ENCODE data around the gene GRIP1.

GRCh38 chr12:66508025-66508424 is 170.9 kb downstream of the GRIP1 start:
- TF ChIP-seq FOXJ3 (CRISPR knock-in tag; IDR thresholded peaks at IDR 0.05; ENCODE audit: borderline replicate concordance) = no peak
- no peak for TF ChIP-seq PRDM15 (CRISPR knock-in tag; IDR thresholded peaks at IDR 0.05)
- no peak for TF ChIP-seq NR2C2 (CRISPR knock-in tag; IDR thresholded peaks at IDR 0.05)
- no peak for TF ChIP-seq ZNF121 (CRISPR knock-in tag; IDR thresholded peaks at IDR 0.05)
- TF ChIP-seq CTCF (IDR thresholded peaks at IDR 0.05) = no peak
- TF ChIP-seq MAX (CRISPR knock-in tag; IDR thresholded peaks at IDR 0.05) = no peak
- no peak for TF ChIP-seq CREB1 (CRISPR knock-in tag; IDR thresholded peaks at IDR 0.05)
- TF ChIP-seq USF1 (CRISPR knock-in tag; IDR thresholded peaks at IDR 0.05) = no peak
- no peak for TF ChIP-seq ATF2 (CRISPR knock-in tag; IDR thresholded peaks at IDR 0.05; ENCODE audit: borderline replicate concordance, low read depth)
- no peak for TF ChIP-seq HMGXB4 (CRISPR knock-in tag; IDR thresholded peaks at IDR 0.05)
- no peak for TF ChIP-seq ETV6 (CRISPR knock-in tag; IDR thresholded peaks at IDR 0.05)

All from WTC11 (cell line).